ENCODE data around the gene SREK1IP1.

DNA sequence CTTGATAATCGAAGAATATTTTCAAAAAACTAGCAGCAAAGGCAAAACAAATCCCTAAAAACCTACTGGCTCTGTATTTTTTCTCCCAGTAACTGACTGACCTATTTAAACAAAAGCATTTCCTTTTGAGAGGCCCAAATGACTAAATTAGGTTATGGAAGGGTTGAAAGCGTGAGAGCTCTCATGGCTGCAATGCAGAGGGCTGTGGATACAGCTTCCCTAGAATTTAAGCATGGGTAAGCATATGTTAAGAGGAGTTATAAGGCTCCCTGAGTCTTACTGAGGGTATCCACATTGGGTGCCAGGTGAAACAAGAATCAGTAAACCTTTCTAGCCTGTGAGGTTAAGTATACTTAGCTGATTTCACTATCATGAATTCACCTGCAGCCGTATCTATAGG, 45.9 kb downstream of the SREK1IP1 start:
- TF ChIP-seq, protein P1, sequence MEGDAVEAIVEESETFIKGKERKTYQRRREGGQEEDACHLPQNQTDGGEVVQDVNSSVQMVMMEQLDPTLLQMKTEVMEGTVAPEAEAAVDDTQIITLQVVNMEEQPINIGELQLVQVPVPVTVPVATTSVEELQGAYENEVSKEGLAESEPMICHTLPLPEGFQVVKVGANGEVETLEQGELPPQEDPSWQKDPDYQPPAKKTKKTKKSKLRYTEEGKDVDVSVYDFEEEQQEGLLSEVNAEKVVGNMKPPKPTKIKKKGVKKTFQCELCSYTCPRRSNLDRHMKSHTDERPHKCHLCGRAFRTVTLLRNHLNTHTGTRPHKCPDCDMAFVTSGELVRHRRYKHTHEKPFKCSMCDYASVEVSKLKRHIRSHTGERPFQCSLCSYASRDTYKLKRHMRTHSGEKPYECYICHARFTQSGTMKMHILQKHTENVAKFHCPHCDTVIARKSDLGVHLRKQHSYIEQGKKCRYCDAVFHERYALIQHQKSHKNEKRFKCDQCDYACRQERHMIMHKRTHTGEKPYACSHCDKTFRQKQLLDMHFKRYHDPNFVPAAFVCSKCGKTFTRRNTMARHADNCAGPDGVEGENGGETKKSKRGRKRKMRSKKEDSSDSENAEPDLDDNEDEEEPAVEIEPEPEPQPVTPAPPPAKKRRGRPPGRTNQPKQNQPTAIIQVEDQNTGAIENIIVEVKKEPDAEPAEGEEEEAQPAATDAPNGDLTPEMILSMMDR (conservative IDR thresholded peaks at IDR 0.05), result no peak
- no peak for TF ChIP-seq ZFX (IDR thresholded peaks at IDR 0.05)
